T-helper 9 cell (primary cell): ENCODE data around the gene MARCKS.

Source experiments
- DNase-seq: peaks from one replicate; pipeline ENCODE4 v3.0.0-alpha.2; 2020
- total RNA-seq, 2 donors: gene quantifications; one replicate each; lab custom pipeline; 2026; lab: John Stamatoyannopoulos, UW

MARCKS gene
- 0.07 to 0.24 reads per million in 2 donors for total RNA-seq

GRCh38 chr6:113856625-113857555, at the start of gene MARCKS:
Gene MARCKS, plus strand, starts transcription at chr6:113857345. Its CDS starts 401 bp downstream, at chr6:113857746.
- no peak for DNase-seq

- DNase-seq = no peak
Measured at GRCh38 chr6:113809826-113810225, 47.3 kb upstream of the MARCKS start.

GRCh38 chr6:113813142-113813541, 44.0 kb upstream of the MARCKS start:
- no peak for DNase-seq

- no peak for DNase-seq
Measured at GRCh38 chr6:113818578-113818977, 38.6 kb upstream of the MARCKS start.

GRCh38 chr6:113819169-113819830, 37.8 kb upstream of the MARCKS start:
- no peak for DNase-seq

- DNase-seq = no peak
Measured at GRCh38 chr6:113820761-113821160, 36.4 kb upstream of the MARCKS start.

- no peak for DNase-seq
Measured at GRCh38 chr6:113821445-113821844, 35.7 kb upstream of the MARCKS start.

GRCh38 chr6:113823916-113824315, 33.2 kb upstream of the MARCKS start:
- DNase-seq = no peak

GRCh38 chr6:113824411-113824810, 32.7 kb upstream of the MARCKS start:
- no peak for DNase-seq

- DNase-seq = no peak
Measured at GRCh38 chr6:113824866-113825265, 32.3 kb upstream of the MARCKS start.

- DNase-seq = no peak
Measured at GRCh38 chr6:113825781-113826180, 31.4 kb upstream of the MARCKS start.

- DNase-seq = no peak
Measured at GRCh38 chr6:113828984-113829695, 28.0 kb upstream of the MARCKS start.

GRCh38 chr6:113829696-113830045, 27.5 kb upstream of the MARCKS start:
- DNase-seq = no peak

GRCh38 chr6:113830140-113830539, 27.0 kb upstream of the MARCKS start:
- DNase-seq = no peak

- no peak for DNase-seq
Measured at GRCh38 chr6:113833537-113833936, 23.6 kb upstream of the MARCKS start.

- DNase-seq = no peak
Measured at GRCh38 chr6:113837170-113837569, 20.0 kb upstream of the MARCKS start.

- DNase-seq = no peak
Measured at GRCh38 chr6:113842165-113842564, 15.0 kb upstream of the MARCKS start.

- no peak for DNase-seq
Measured at GRCh38 chr6:113843500-113844073, 13.6 kb upstream of the MARCKS start.

- DNase-seq = no peak
Measured at GRCh38 chr6:113846577-113846976, 10.6 kb upstream of the MARCKS start.

- DNase-seq = no peak
Measured at GRCh38 chr6:113847447-113847846, 9.7 kb upstream of the MARCKS start.

GRCh38 chr6:113848280-113848679, 8.9 kb upstream of the MARCKS start:
- no peak for DNase-seq

GRCh38 chr6:113848811-113849210, 8.3 kb upstream of the MARCKS start:
- DNase-seq = no peak

GRCh38 chr6:113853252-113853651, 3.9 kb upstream of the MARCKS start:
- no peak for DNase-seq
